PC-3 (cell line): Measurements from ENCODE around the gene ZNF710. TPM values are rescaled to one million over a fixed set of nuclear protein-coding genes. Genes with fewer than 3 reads are reported as not detected.

Experiments used
- ATAC-seq: fragments of 200-7000 bp; cut with Tn5 transposase; 2 replicates; pipeline ENCODE4 v1.9.1; 2020; ENCODE audit warnings: mild to moderate bottlenecking, moderate library complexity
- BruUV-seq: library from RNA; stranded (reverse); fragments of 400-500 nt; replicated peaks from 2 replicates; lab custom pipeline; 2021; lab: Mats Ljungman, UMichigan
- CTCF ChIA-PET: fragments of 300-600 bp; sonication (Branson Sonifier 250); formaldehyde crosslinking; loops from one replicate; lab custom pipeline; 2022; ENCODE audit warnings: antibody characterized with exemption; lab: Charles Lee
- POLR2A ChIA-PET: fragments of 300-600 bp; sonication (Branson Sonifier 250); formaldehyde crosslinking; loops from one replicate; lab custom pipeline; 2022; ENCODE audit warnings: antibody characterized with exemption; ENCODE audit not compliant: unreplicated experiment; lab: Charles Lee
- DNase-seq: peaks from one replicate; pipeline ENCODE4 v3.0.0-alpha.2; 2015
- H2AFZ ChIP-seq: fragments of 300-600 bp; sonication (generic); 2 replicates; pipeline ENCODE4 v1.6.0; 2016; ENCODE audit warnings: antibody characterized with exemption, low read length
- H3F3A ChIP-seq: fragments of 300-600 bp; sonication (generic); one replicate; pipeline ENCODE4 v1.6.0; 2017; ENCODE audit warnings: antibody characterized with exemption, low read length, control low read depth, mild to moderate bottlenecking; ENCODE audit not compliant: unreplicated experiment
- H3K27ac ChIP-seq: fragments of 300-600 bp; sonication (generic); 2 replicates; pipeline ENCODE4 v1.5.1; 2016; ENCODE audit warnings: mild to moderate bottlenecking, low read length
- H3K27me3 ChIP-seq: fragments of 300-600 bp; sonication (generic); 2 replicates; pipeline ENCODE4 v1.6.1; 2016; ENCODE audit warnings: low read length, mixed read lengths
- H3K36me3 ChIP-seq: fragments of 300-600 bp; sonication (generic); 2 replicates; pipeline ENCODE4 v1.6.1; 2016; ENCODE audit warnings: low read depth, mixed run types, low read length, mixed read lengths
- H3K4me1 ChIP-seq: fragments of 300-600 bp; sonication (generic); 2 replicates; pipeline ENCODE4 v1.5.1; 2016; ENCODE audit warnings: low read length; ENCODE audit not compliant: insufficient read depth
- H3K4me2 ChIP-seq: fragments of 300-600 bp; sonication (generic); 2 replicates; pipeline ENCODE4 v1.6.0; 2016; ENCODE audit warnings: low read length
- H3K4me3 ChIP-seq: fragments of 300-600 bp; sonication (generic); 2 replicates; pipeline ENCODE4 v1.5.1; 2016; ENCODE audit warnings: mild to moderate bottlenecking, low read length, mixed read lengths
- H3K79me2 ChIP-seq: fragments of 300-600 bp; sonication (generic); 2 replicates; pipeline ENCODE4 v1.6.1; 2017; ENCODE audit warnings: low read length, mixed read lengths
- H3K9ac ChIP-seq: fragments of 300-600 bp; sonication (generic); 2 replicates; pipeline ENCODE4 v1.6.0; 2016; ENCODE audit warnings: mild to moderate bottlenecking, low read length
- H3K9me2 ChIP-seq: fragments of 300-600 bp; sonication (generic); replicated peaks from 2 replicates; pipeline ENCODE4 v1.6.1; 2016; ENCODE audit warnings: mixed run types, low read length, mixed read lengths
- H3K9me3 ChIP-seq: fragments of 300-600 bp; sonication (generic); 2 replicates; pipeline ENCODE4 v1.6.1; 2016; ENCODE audit warnings: low read length, mixed read lengths
- H4K20me1 ChIP-seq: fragments of 300-600 bp; sonication (generic); 2 replicates; pipeline ENCODE4 v1.6.1; 2016; ENCODE audit warnings: low read length, mixed read lengths
- CTCF ChIP-seq: fragments of 300-600 bp; sonication (generic); conservative IDR thresholded peaks from 2 replicates; pipeline ENCODE4 v1.5.1; 2017; ENCODE audit warnings: antibody characterized with exemption, low read depth, mild to moderate bottlenecking, low read length
- EZH2 ChIP-seq: fragments of 300-600 bp; sonication (generic); IDR thresholded peaks from one replicate; pipeline ENCODE4 v1.6.1; 2017; ENCODE audit warnings: antibody characterized with exemption, mild to moderate bottlenecking, low read length; ENCODE audit not compliant: unreplicated experiment
- EZH2phosphoT487 ChIP-seq: fragments of 300-600 bp; sonication (generic); IDR thresholded peaks from 2 replicates; pipeline ENCODE4 v1.6.1; 2018; ENCODE audit warnings: mild to moderate bottlenecking, antibody characterized with exemption, low read length, borderline replicate concordance
- intact Hi-C: fragments of 100-400 bp; cut with micrococcal nuclease; formaldehyde crosslinking; loops from 2 replicates; pipeline ENCODE4 v1.9.0; 2023
- total RNA-seq: library from RNA; depleted of rRNA; stranded (reverse); fragments of >200 nt; gene quantifications from 2 replicates; pipeline ENCODE4 v1.2.3, GENCODE V29; 2014

Gene ZNF710
- total RNA-seq, 1 experiment from 2014 or later, result 12.9 TPM

GRCh38 chr15:90036343-90036742 lies 35.2 kb downstream of the ZNF710 start:
- no peak for TF ChIP-seq EZH2phosphoT487
- TF ChIP-seq EZH2, result no peak
- TF ChIP-seq CTCF, result no peak
- Histone ChIP-seq H2AFZ (no peak overlapping the region), H3K9me3 (no peaks in the 10 kb centered on the region), H3K4me1 (peaks cover 21% of the 10 kb centered on the region), H3K9ac (no peak overlapping the region), H3K36me3 (no peaks in the 10 kb centered on the region), H3F3A (no peaks in the 10 kb centered on the region), H3K4me3 (no peak overlapping the region), H3K27ac (no peak overlapping the region), H3K4me2 (no peak overlapping the region), H3K27me3 (no peaks in the 10 kb centered on the region), H4K20me1 (no peaks in the 10 kb centered on the region), H3K9me2 (no peaks in the 10 kb centered on the region), H3K79me2 (0 out of 2 replicates have a peak, but pooled peaks cover 5% of the 10 kb centered on the region)
- ChIA-PET POLR2A (no interaction called here), CTCF (no interaction called here)
- DNase-seq (no peak), ATAC-seq (no peak)
- no TSS peak for BruUV-seq
- intact Hi-C loops, result no loop called here

GRCh38 chr15:90036806-90037510 lies 35.8 kb downstream of the ZNF710 start:
- no peaks in the 10 kb centered on the region for H3K9me2 ChIP-seq
- H3K36me3 ChIP-seq, result no peaks in the 10 kb centered on the region
- no peak overlapping the region for H2AFZ ChIP-seq
- intact Hi-C loops, result no loop called here
- CTCF ChIA-PET, result no interaction called here
- no peak for ATAC-seq
- TF ChIP-seq EZH2 (no peak), CTCF (no peak), EZH2phosphoT487 (no peak)
- no peaks in the 10 kb centered on the region for H3F3A ChIP-seq
- H3K4me1 ChIP-seq, result peaks cover 19% of the 10 kb centered on the region
- no TSS peak for BruUV-seq
- H3K4me3 ChIP-seq, result no peak overlapping the region
- H3K27ac ChIP-seq, result no peak overlapping the region
- no peaks in the 10 kb centered on the region for H3K27me3 ChIP-seq
- H4K20me1 ChIP-seq, result no peaks in the 10 kb centered on the region
- POLR2A ChIA-PET, result no interaction called here
- no peaks in the 10 kb centered on the region for H3K9me3 ChIP-seq
- 0 out of 2 replicates have a peak, but pooled peaks cover 5% of the 10 kb centered on the region for H3K79me2 ChIP-seq
- no peak overlapping the region for H3K4me2 ChIP-seq
- no peak for DNase-seq
- H3K9ac ChIP-seq, result no peak overlapping the region

- Histone ChIP-seq H3K4me1 (peaks cover 19% of the 10 kb centered on the region), H3K9ac (no peak overlapping the region), H3K79me2 (0 out of 2 replicates have a peak, but pooled peaks cover 5% of the 10 kb centered on the region), H3K36me3 (no peaks in the 10 kb centered on the region), H3K9me3 (no peaks in the 10 kb centered on the region), H3K4me2 (no peak overlapping the region), H3K9me2 (no peaks in the 10 kb centered on the region), H3K4me3 (no peak overlapping the region), H2AFZ (no peak overlapping the region), H3F3A (no peaks in the 10 kb centered on the region), H3K27ac (no peak overlapping the region), H4K20me1 (no peaks in the 10 kb centered on the region), H3K27me3 (no peaks in the 10 kb centered on the region)
- ATAC-seq (no peak), DNase-seq (no peak)
- ChIA-PET POLR2A (no interaction called here), CTCF (no interaction called here)
- intact Hi-C loops, result no loop called here
- no peak for TF ChIP-seq CTCF
- TF ChIP-seq EZH2phosphoT487, result no peak
- no peak for TF ChIP-seq EZH2
- no TSS peak for BruUV-seq
Observed at GRCh38 chr15:90037511-90037860, 36.4 kb downstream of the ZNF710 start.
